Measurements from ENCODE around the gene RNF135. TPM values are rescaled to one million over a fixed set of nuclear protein-coding genes. Genes with fewer than 3 reads are reported as not detected.

The RNF135 gene
- total and polyA plus RNA-seq, 10 of the 15 experiments (the other 5 are each of a cell fraction or from before 2014, with no cell fraction given), result 12.7 to 28.0 (median 18.7) TPM

GRCh38 chr17:31007695-31008373 lies 37.0 kb downstream of the RNF135 start:
- H2AFZ ChIP-seq (ENCODE audit: control insufficient read depth, low read depth, low read length), result peak overlapping the region; percentile 94
- H4K20me1 ChIP-seq (ENCODE audit: control insufficient read depth, insufficient read depth), result no peaks in the 10 kb centered on the region
- ChIA-PET RAD21 (ENCODE audit: unreplicated experiment) (interaction anchor here (0.9 to 1.6 kb wide), 4 partner anchors 37 to 209 kb away, joined by 3 to 8 read pairs (median 4); partner anchors contain the start of genes NF1 and RNF135), SMC1A (ENCODE audit: uncharacterized antibody, unreplicated experiment) (interaction anchor here (0.8 to 2.4 kb wide), 2 partner anchors 98 to 208 kb away, joined by 3 to 9 read pairs; no protein-coding TSS in a partner anchor), CTCF (interaction anchor here (0.7 to 3.5 kb wide), 3 partner anchors 103 to 616 kb away, joined by 3 to 17 read pairs (median 4); no protein-coding TSS in a partner anchor), POLR2A (interaction anchor here (0.7 to 0.9 kb wide), 2 partner anchors 10 to 139 kb away, joined by 3 to 4 read pairs; no protein-coding TSS in a partner anchor)
- H3K4me1 ChIP-seq (ENCODE audit: control insufficient read depth, insufficient read depth, low read length), result no peaks in the 10 kb centered on the region
- H3K27ac ChIP-seq (ENCODE audit: control insufficient read depth, insufficient read depth), result peak overlapping the region; percentile 42; the same call in 1 of the 2 replicates
- no peaks in the 10 kb centered on the region for H3K79me2 ChIP-seq (ENCODE audit: control insufficient read depth, insufficient read depth, low read length)
- FAIRE-seq, result no peak
- TF ChIP-seq, protein P1, sequence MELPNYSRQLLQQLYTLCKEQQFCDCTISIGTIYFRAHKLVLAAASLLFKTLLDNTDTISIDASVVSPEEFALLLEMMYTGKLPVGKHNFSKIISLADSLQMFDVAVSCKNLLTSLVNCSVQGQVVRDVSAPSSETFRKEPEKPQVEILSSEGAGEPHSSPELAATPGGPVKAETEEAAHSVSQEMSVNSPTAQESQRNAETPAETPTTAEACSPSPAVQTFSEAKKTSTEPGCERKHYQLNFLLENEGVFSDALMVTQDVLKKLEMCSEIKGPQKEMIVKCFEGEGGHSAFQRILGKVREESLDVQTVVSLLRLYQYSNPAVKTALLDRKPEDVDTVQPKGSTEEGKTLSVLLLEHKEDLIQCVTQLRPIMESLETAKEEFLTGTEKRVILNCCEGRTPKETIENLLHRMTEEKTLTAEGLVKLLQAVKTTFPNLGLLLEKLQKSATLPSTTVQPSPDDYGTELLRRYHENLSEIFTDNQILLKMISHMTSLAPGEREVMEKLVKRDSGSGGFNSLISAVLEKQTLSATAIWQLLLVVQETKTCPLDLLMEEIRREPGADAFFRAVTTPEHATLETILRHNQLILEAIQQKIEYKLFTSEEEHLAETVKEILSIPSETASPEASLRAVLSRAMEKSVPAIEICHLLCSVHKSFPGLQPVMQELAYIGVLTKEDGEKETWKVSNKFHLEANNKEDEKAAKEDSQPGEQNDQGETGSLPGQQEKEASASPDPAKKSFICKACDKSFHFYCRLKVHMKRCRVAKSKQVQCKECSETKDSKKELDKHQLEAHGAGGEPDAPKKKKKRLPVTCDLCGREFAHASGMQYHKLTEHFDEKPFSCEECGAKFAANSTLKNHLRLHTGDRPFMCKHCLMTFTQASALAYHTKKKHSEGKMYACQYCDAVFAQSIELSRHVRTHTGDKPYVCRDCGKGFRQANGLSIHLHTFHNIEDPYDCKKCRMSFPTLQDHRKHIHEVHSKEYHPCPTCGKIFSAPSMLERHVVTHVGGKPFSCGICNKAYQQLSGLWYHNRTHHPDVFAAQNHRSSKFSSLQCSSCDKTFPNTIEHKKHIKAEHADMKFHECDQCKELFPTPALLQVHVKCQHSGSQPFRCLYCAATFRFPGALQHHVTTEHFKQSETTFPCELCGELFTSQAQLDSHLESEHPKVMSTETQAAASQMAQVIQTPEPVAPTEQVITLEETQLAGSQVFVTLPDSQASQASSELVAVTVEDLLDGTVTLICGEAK (IDR thresholded peaks at IDR 0.05; ENCODE audit: borderline replicate concordance), result peak; percentile 66
- no peak for TF ChIP-seq BRCA1 (IDR thresholded peaks at IDR 0.05; ENCODE audit: low read depth, low read length)
- no peaks in the 10 kb centered on the region for H3K27me3 ChIP-seq (replicated peaks in 1 of 2; ENCODE audit: control insufficient read depth in 2 of 2, insufficient read depth in 2 of 2, low read length in 1 of 2)
- WGBS (ENCODE audit: insufficient coverage, insufficient replicate concordance, low lambda C conversion rate, missing lambda C conversion rate), result 64% methylated on average over 9 of the region's 9 CpGs
- no peak for DNase-seq (ENCODE audit: low read depth, low spot score)
- H3K9ac ChIP-seq (ENCODE audit: control insufficient read depth, insufficient read depth, low read length), result peak overlapping the region; percentile 74
- H3K4me2 ChIP-seq (ENCODE audit: control insufficient read depth, insufficient read depth), result peak overlapping the region; percentile 84
- no peaks in the 10 kb centered on the region for H3K9me3 ChIP-seq (replicated peaks; ENCODE audit: control insufficient read depth, insufficient read depth, low read length)
- intact Hi-C loops (cut with micrococcal nuclease; ENCODE audit: unreplicated experiment) (loop anchor here (2.0 kb wide), 1 partner anchor 101 kb away; the partner anchor contains the start of gene TEFM), in situ Hi-C loops (cut with MboI) (no loop called here)
- H3K36me3 ChIP-seq (ENCODE audit: control insufficient read depth in 2 of 2, insufficient read depth in 2 of 2, low read length in 1 of 2), result 0 out of 4 replicates have a peak, but pooled peaks cover 0 to 3% of the 10 kb centered on the region in 2 experiments
- H3K4me3 ChIP-seq, result peak overlapping the region; percentile 74
- BruUV-seq (replicated peaks), result no TSS peak
- no peak for ATAC-seq

Measured in GM12878 (cell line).